ENCODE measurements around the gene BPGM.
"Not testable (repeated sequence)": the region's sequence is repeated elsewhere in the genome, so short reads cannot be mapped to it uniquely, and the experiment has no call there.

Gene BPGM

GRCh38 chr7:134684165-134684564, 37.5 kb downstream of the BPGM start:
- no peak for TF ChIP-seq CTCF (IDR thresholded peaks at IDR 0.05; ENCODE audit: low read depth, low read length)
- no peaks in the 10 kb centered on the region for H3K9me3 ChIP-seq (ENCODE audit: severe bottlenecking)
- no peak for DNase-seq
- no peak overlapping the region for H3K4me3 ChIP-seq (ENCODE audit: low read depth, low read length)
- H3K27me3 ChIP-seq (ENCODE audit: insufficient read depth, low read depth, severe bottlenecking), result no peaks in the 10 kb centered on the region
- H3K27ac ChIP-seq, result no peak overlapping the region
- peaks cover 7% of the 10 kb centered on the region; the same call in 1 of the 2 replicates for H3K36me3 ChIP-seq

- H3K27ac ChIP-seq, result no peak overlapping the region
- no peaks in the 10 kb centered on the region for H3K36me3 ChIP-seq
- no peaks in the 10 kb centered on the region for H3K9me3 ChIP-seq (ENCODE audit: severe bottlenecking)
- no peak for TF ChIP-seq CTCF (IDR thresholded peaks at IDR 0.05; ENCODE audit: low read depth, low read length)
- no peaks in the 10 kb centered on the region for H3K27me3 ChIP-seq (ENCODE audit: insufficient read depth, low read depth, severe bottlenecking)
- H3K4me3 ChIP-seq (ENCODE audit: low read depth, low read length), result no peak overlapping the region
- DNase-seq, result no peak
Observed at GRCh38 chr7:134685250-134685649, 38.6 kb downstream of the BPGM start.

- Histone ChIP-seq H3K4me3 (ENCODE audit: low read depth, low read length) (no peak overlapping the region), H3K27ac (no peak overlapping the region), H3K36me3 (no peaks in the 10 kb centered on the region), H3K27me3 (ENCODE audit: insufficient read depth, low read depth, severe bottlenecking) (no peaks in the 10 kb centered on the region), H3K9me3 (ENCODE audit: severe bottlenecking) (no peaks in the 10 kb centered on the region)
- TF ChIP-seq CTCF (IDR thresholded peaks at IDR 0.05; ENCODE audit: low read depth, low read length), result no peak
- no peak for DNase-seq
Observed at GRCh38 chr7:134686786-134687185, 40.1 kb downstream of the BPGM start.

- not testable (repeated sequence) for H3K36me3 ChIP-seq; H3K9me3 ChIP-seq (ENCODE audit: severe bottlenecking); H3K4me3 ChIP-seq (ENCODE audit: low read depth, low read length); H3K27me3 ChIP-seq (ENCODE audit: insufficient read depth, low read depth, severe bottlenecking); DNase-seq; H3K27ac ChIP-seq
Observed at GRCh38 chr7:134689550-134689949, 42.9 kb downstream of the BPGM start.

- TF ChIP-seq CTCF (IDR thresholded peaks at IDR 0.05; ENCODE audit: low read depth, low read length), result peak; percentile 18; the same call in 1 of the 2 replicates
- Histone ChIP-seq H3K27me3 (ENCODE audit: insufficient read depth, low read depth, severe bottlenecking) (no peaks in the 10 kb centered on the region), H3K9me3 (ENCODE audit: severe bottlenecking) (no peaks in the 10 kb centered on the region), H3K4me3 (ENCODE audit: low read depth, low read length) (no peak overlapping the region), H3K36me3 (no peaks in the 10 kb centered on the region), H3K27ac (no peak overlapping the region)
- DNase-seq, result no peak
Observed at GRCh38 chr7:134690016-134690415, 43.4 kb downstream of the BPGM start.

GRCh38 chr7:134690614-134691504, 44.2 kb downstream of the BPGM start:
- no peaks in the 10 kb centered on the region for H3K9me3 ChIP-seq (ENCODE audit: severe bottlenecking)
- no peak for TF ChIP-seq CTCF (IDR thresholded peaks at IDR 0.05; ENCODE audit: low read depth, low read length)
- no peaks in the 10 kb centered on the region for H3K36me3 ChIP-seq
- DNase-seq, result no peak
- no peak overlapping the region for H3K27ac ChIP-seq
- no peaks in the 10 kb centered on the region for H3K27me3 ChIP-seq (ENCODE audit: insufficient read depth, low read depth, severe bottlenecking)
- H3K4me3 ChIP-seq (ENCODE audit: low read depth, low read length), result no peak overlapping the region
